Astrocyte of the cerebellum (primary cell): ENCODE data around the gene MPC1L.
"Not testable (repeated sequence)": the region's sequence is repeated elsewhere in the genome, so short reads cannot be mapped to it uniquely, and the experiment has no call there.

Experiments
- DNase-seq: peaks from one replicate; pipeline ENCODE4 v3.0.0-alpha.2; 2011; ENCODE audit warnings: low read depth
- H3K4me3 ChIP-seq: 2 replicates; pipeline ENCODE4 v1.5.1; 2011; ENCODE audit warnings: mild to moderate bottlenecking, low read depth, low read length, moderate library complexity
- in situ Hi-C: cut with HindIII; loops from 2 replicates; pipeline ENCODE4 v1.10.0; 2017; ENCODE audit warnings: low sequenced_read_pairs
- TF ChIP-seq, protein P1 (sequence below): IDR thresholded peaks from 2 replicates; pipeline ENCODE4 v1.5.1; 2012; ENCODE audit warnings: low read length, low read depth, moderate library complexity, mild to moderate bottlenecking; ENCODE audit errors: missing control alignments

MPC1L gene

GRCh38 chrX:40623139-40623536 is at the start of gene MPC1L:
MPC1L (plus strand) TSS chrX:40623428; CDS start chrX:40623566, 138 bp downstream.
- no peak within 1 kb of the TSS for H3K4me3 ChIP-seq
- in situ Hi-C loops = no loop called here
- DNase-seq = no peak
- TF ChIP-seq, protein P1, sequence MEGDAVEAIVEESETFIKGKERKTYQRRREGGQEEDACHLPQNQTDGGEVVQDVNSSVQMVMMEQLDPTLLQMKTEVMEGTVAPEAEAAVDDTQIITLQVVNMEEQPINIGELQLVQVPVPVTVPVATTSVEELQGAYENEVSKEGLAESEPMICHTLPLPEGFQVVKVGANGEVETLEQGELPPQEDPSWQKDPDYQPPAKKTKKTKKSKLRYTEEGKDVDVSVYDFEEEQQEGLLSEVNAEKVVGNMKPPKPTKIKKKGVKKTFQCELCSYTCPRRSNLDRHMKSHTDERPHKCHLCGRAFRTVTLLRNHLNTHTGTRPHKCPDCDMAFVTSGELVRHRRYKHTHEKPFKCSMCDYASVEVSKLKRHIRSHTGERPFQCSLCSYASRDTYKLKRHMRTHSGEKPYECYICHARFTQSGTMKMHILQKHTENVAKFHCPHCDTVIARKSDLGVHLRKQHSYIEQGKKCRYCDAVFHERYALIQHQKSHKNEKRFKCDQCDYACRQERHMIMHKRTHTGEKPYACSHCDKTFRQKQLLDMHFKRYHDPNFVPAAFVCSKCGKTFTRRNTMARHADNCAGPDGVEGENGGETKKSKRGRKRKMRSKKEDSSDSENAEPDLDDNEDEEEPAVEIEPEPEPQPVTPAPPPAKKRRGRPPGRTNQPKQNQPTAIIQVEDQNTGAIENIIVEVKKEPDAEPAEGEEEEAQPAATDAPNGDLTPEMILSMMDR = no peak

DNA sequence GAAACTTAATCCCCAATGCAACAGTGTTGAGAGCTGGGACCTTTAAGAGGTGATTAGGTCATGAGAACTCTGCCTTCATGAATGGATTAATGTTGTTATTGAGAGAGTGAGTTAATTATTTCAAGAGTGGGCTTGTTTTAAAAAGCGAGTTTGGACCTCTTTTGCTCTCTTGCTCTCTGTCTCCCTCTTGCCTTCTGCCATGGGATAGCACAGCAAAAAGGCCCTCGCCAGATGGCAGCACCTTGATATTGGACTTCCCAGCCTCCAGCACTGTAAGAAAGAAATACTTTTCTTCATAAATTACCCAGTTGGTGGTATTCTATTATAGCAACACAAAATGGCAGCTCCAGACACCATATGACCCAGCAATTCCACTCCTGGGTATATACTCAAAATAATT is 49.5 kb upstream of the MPC1L start:
- no peak overlapping the region for H3K4me3 ChIP-seq
- TF ChIP-seq, protein P1 = peak; percentile 64
- in situ Hi-C loops = no loop called here
- DNase-seq = no peak

DNA sequence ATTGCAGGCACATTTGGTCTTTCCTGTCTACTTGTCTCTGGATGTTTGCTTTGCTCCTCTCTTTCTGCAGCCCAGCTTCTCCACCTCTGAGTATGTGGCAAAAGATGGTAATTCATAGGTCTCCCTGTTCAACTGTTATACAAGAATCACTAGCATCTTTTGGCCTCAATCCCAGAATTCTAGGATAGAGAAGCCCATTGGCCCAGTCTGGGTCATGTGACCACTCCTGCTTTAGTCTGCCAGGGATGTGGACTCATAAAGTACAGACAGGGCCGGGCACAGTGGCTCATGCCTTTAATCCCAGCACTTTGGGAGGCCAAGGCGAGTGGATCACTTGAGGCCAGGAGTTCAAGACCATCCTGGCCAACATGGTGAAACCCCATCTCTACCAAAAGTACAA is 47.8 kb upstream of the MPC1L start:
- H3K4me3 ChIP-seq, DNase-seq, in situ Hi-C loops: not testable (repeated sequence)

GRCh38 chrX:40576291-40576690 is 46.9 kb upstream of the MPC1L start:
- TF ChIP-seq, protein P1 = no peak
- no peak overlapping the region for H3K4me3 ChIP-seq
- in situ Hi-C loops = no loop called here
- no peak for DNase-seq

DNA sequence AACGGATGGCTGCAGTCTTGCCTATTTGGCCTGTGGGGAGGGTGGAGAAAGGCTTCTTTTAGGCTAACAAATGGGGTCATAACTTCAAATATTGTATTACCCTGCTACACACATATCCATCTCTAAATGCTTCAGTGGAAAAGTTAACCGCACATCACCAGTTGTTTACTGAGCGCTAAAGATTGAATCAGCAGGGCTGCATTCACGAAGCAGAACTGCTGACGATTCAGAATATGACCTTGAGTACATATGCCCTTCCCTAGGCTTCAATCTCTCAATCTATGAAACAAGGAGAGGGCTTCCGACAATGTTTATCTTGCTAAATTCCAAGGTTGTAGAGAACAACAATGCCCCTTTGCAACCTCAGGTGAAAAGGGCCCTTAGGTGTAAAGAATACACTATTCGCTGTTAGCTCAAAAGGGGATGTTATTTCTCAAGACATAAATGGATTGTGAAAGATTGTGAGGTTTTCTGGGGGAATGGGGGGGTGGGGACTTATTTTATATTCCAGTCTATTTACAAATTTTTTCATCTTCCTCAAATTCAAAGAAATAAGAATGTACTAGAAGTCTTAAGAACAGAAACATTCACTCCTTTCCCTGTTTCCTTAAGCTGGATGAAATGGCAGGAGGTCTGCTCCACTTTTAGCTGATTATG is 45.1 kb upstream of the MPC1L start:
- no peak for DNase-seq
- in situ Hi-C loops = no loop called here
- TF ChIP-seq, protein P1 = no peak
- no peak overlapping the region for H3K4me3 ChIP-seq

- TF ChIP-seq, protein P1 = no peak
- no peak overlapping the region for H3K4me3 ChIP-seq
- in situ Hi-C loops = no loop called here
- no peak for DNase-seq
Measured at GRCh38 chrX:40579141-40579540, 44.1 kb upstream of the MPC1L start.

- DNase-seq = no peak
- in situ Hi-C loops = no loop called here
Measured at GRCh38 chrX:40579900-40580536, 43.2 kb upstream of the MPC1L start.

More at GRCh38 chrX:40579900-40580536, 43.2 kb upstream of the MPC1L start:
- peak overlapping the region; percentile 69 for H3K4me3 ChIP-seq
- TF ChIP-seq, protein P1 = no peak
